Measurements from ENCODE around the gene KCNH2. TPM values are rescaled to one million over a fixed set of nuclear protein-coding genes. Genes with fewer than 3 reads are reported as not detected.

The KCNH2 gene
- total and polyA plus RNA-seq, 4 donors = 0.43 to 2.0 (median 1.3) TPM

DNA sequence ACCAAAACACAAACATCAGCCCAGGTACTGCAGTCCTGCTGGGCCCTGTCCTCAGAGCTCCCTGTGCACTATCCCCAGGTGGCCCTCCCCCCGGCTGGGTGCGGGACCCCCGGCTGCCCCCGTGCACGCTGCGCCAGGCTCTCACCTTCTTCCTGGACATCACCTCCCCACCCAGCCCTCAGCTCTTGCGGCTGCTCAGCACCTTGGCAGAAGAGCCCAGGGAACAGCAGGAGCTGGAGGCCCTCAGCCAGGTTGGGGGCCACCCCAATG is 31.9 kb upstream of the KCNH2 start:
- TF ChIP-seq, protein P1, sequence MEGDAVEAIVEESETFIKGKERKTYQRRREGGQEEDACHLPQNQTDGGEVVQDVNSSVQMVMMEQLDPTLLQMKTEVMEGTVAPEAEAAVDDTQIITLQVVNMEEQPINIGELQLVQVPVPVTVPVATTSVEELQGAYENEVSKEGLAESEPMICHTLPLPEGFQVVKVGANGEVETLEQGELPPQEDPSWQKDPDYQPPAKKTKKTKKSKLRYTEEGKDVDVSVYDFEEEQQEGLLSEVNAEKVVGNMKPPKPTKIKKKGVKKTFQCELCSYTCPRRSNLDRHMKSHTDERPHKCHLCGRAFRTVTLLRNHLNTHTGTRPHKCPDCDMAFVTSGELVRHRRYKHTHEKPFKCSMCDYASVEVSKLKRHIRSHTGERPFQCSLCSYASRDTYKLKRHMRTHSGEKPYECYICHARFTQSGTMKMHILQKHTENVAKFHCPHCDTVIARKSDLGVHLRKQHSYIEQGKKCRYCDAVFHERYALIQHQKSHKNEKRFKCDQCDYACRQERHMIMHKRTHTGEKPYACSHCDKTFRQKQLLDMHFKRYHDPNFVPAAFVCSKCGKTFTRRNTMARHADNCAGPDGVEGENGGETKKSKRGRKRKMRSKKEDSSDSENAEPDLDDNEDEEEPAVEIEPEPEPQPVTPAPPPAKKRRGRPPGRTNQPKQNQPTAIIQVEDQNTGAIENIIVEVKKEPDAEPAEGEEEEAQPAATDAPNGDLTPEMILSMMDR (IDR thresholded peaks at IDR 0.05; ENCODE audit: control extremely low read depth, extremely low read depth) = no peak
- DNase-seq (no peak), ATAC-seq (ENCODE audit: insufficient read depth, low FRiP score) (no peak)
- H3K27ac ChIP-seq (ENCODE audit: low read depth in 1 of 2, low read length in 1 of 2) = no peak overlapping the region
- 43 to 63% methylated on average over 7 of the region's 7 CpGs for WGBS, 2 donors
- peaks cover 0 to 36% (median 27%) of the 10 kb centered on the region in 5 donors for H3K4me1 ChIP-seq (ENCODE audit: control insufficient read depth in 5 of 5, insufficient read depth in 5 of 5, low read length in 5 of 5)
- H3K27me3 ChIP-seq (ENCODE audit: control insufficient read depth in 3 of 3, insufficient read depth in 3 of 3, low read length in 2 of 3) = no peaks in the 10 kb centered on the region
- no peak overlapping the region for H3K9ac ChIP-seq (ENCODE audit: insufficient read depth in 1 of 2, low read length in 2 of 2)
- no peak overlapping the region for H3K4me3 ChIP-seq
- H3K36me3 ChIP-seq (ENCODE audit: control insufficient read depth in 4 of 4, insufficient read depth in 4 of 4, low read length in 4 of 4) = peaks cover 0 to 7% (median 0%) of the 10 kb centered on the region in 4 donors
- no peaks in the 10 kb centered on the region for H3K9me3 ChIP-seq (ENCODE audit: control insufficient read depth in 4 of 4, insufficient read depth in 3 of 4, low read length in 3 of 4)

DNA sequence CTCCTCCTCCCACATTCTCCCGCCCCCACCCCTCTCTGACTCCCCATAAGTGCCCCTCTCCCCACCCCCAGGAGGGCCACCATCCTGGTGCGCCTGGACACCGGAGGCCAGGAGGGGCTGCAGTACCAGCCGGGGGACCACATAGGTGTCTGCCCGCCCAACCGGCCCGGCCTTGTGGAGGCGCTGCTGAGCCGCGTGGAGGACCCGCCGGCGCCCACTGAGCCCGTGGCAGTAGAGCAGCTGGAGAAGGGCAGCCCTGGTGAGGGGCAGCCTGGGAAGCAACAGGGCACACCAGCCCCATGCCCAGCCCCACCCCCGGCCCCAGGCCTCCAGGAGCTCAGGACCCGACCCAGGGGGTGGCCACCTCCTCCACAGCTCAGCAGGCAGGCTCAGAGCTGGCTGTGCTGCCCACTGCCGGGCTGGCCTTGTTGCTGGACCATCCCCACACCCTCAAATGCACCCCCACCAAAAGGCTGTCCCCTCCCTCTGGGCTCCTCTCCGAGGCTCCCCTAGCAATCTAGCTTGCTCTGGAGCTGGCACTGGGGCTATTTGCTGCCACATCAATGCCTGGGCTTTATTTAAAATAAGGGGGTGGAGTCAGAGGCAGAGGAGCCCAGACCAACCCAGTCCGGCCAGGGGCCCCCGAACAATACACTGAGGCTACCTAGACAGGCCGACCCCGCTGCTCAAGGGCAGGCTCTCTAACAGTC is 31.4 kb upstream of the KCNH2 start:
- no peak overlapping the region for H3K27ac ChIP-seq (ENCODE audit: low read depth in 1 of 2, low read length in 1 of 2)
- no peaks in the 10 kb centered on the region for H3K27me3 ChIP-seq (ENCODE audit: control insufficient read depth in 3 of 3, insufficient read depth in 3 of 3, low read length in 2 of 3)
- H3K9ac ChIP-seq (ENCODE audit: insufficient read depth in 1 of 2, low read length in 2 of 2) = no peak overlapping the region
- H3K4me1 ChIP-seq (ENCODE audit: control insufficient read depth in 5 of 5, insufficient read depth in 5 of 5, low read length in 5 of 5) = peaks cover 0 to 36% (median 27%) of the 10 kb centered on the region in 5 donors
- no peak for ATAC-seq (ENCODE audit: insufficient read depth, low FRiP score)
- no peak overlapping the region for H3K4me3 ChIP-seq
- H3K36me3 ChIP-seq (ENCODE audit: control insufficient read depth in 4 of 4, insufficient read depth in 4 of 4, low read length in 4 of 4) = peaks cover 0 to 7% (median 0%) of the 10 kb centered on the region in 4 donors
- H3K9me3 ChIP-seq (ENCODE audit: control insufficient read depth in 4 of 4, insufficient read depth in 3 of 4, low read length in 3 of 4) = no peaks in the 10 kb centered on the region
- 71 to 79% methylated on average over 20 to 22 of the region's 22 CpGs for WGBS, 2 donors
- DNase-seq = peak in 1 of 3 donors; percentile 57
- TF ChIP-seq, protein P1 (IDR thresholded peaks at IDR 0.05; ENCODE audit: control extremely low read depth, extremely low read depth) = no peak

DNA sequence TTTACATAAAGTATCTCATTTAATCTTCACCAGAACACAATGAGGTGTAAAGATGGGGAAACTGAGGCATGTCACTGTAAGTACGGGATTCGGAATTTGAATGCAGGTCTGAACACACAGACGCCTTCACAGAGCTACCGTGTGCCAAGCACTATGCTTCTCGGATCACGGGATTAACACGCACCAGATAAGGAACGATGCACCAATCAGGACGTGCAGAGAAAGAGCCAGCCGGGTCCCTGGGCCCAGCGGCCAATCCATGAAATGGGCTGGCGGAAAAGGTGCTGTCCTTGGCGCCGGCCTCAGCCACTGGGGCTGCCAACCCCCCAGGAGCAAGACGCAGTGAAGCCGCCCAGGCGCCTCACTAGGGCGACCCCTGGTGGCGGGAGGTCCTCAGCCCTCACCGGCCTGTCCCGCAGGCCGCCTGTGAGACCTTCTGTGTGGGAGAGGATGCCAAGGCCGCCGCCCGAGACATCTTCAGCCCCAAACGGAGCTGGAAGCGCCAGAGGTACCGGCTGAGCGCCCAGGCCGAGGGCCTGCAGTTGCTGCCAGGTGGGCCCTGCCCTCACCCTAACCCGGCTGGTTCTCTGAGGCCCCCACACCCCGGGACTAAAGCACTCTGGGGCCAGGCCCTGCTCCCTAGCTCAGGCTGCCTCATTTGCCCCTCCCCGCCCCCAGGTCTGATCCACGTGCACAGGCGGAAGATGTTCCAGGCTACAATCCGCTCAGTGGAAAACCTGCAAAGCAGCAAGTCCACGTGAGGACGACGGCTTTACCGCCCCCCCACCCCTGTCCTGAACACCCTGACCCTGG is 30.6 kb upstream of the KCNH2 start:
- TF ChIP-seq, protein P1 (IDR thresholded peaks at IDR 0.05; ENCODE audit: control extremely low read depth, extremely low read depth) = no peak
- Histone ChIP-seq H3K36me3 (ENCODE audit: control insufficient read depth in 4 of 4, insufficient read depth in 4 of 4, low read length in 4 of 4) (peaks cover 0 to 7% (median 0%) of the 10 kb centered on the region in 4 donors), H3K4me1 (ENCODE audit: control insufficient read depth in 5 of 5, insufficient read depth in 5 of 5, low read length in 5 of 5) (peaks cover 0 to 36% (median 27%) of the 10 kb centered on the region in 5 donors), H3K9me3 (ENCODE audit: control insufficient read depth in 4 of 4, insufficient read depth in 3 of 4, low read length in 3 of 4) (no peaks in the 10 kb centered on the region), H3K4me3 (no peak overlapping the region), H3K9ac (ENCODE audit: insufficient read depth in 1 of 2, low read length in 2 of 2) (peak overlapping the region in 1 of 2 donors; percentile 36), H3K27me3 (ENCODE audit: control insufficient read depth in 3 of 3, insufficient read depth in 3 of 3, low read length in 2 of 3) (no peaks in the 10 kb centered on the region), H3K27ac (ENCODE audit: low read depth in 1 of 2, low read length in 1 of 2) (no peak overlapping the region)
- DNase-seq = peak in 2 of 3 donors; percentile 63 to 66
- WGBS, 2 donors = 57 to 60% methylated on average over 39 to 40 of the region's 40 CpGs
- peak; percentile 27 for ATAC-seq (ENCODE audit: insufficient read depth, low FRiP score)

Data from lung (tissue), 12 donors.